Measurements from ENCODE around the gene GABRB3.

DNA sequence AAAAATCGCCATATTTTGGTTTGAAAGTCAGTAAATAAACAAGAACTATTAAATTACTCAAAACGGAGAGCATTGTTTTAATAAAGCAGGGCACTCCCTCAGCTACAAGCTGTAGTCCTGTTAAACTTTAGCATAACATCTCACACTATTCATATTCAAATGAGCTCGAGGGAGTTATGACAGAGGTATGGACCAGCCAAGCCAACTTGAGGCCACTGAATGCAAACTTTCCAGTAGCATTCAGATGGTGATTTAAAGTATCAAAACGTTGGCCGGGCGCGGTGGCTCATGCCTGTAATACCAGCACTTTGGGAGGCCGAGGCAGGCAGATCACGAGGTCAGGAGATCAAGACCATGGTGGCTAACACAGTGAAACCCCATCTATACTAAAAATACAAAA is 132.9 kb downstream of the GABRB3 start:
- TF ChIP-seq, protein P1, sequence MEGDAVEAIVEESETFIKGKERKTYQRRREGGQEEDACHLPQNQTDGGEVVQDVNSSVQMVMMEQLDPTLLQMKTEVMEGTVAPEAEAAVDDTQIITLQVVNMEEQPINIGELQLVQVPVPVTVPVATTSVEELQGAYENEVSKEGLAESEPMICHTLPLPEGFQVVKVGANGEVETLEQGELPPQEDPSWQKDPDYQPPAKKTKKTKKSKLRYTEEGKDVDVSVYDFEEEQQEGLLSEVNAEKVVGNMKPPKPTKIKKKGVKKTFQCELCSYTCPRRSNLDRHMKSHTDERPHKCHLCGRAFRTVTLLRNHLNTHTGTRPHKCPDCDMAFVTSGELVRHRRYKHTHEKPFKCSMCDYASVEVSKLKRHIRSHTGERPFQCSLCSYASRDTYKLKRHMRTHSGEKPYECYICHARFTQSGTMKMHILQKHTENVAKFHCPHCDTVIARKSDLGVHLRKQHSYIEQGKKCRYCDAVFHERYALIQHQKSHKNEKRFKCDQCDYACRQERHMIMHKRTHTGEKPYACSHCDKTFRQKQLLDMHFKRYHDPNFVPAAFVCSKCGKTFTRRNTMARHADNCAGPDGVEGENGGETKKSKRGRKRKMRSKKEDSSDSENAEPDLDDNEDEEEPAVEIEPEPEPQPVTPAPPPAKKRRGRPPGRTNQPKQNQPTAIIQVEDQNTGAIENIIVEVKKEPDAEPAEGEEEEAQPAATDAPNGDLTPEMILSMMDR (IDR thresholded peaks at IDR 0.05; ENCODE audit: poor library complexity, severe bottlenecking): no peak
- TF ChIP-seq EP300 (conservative IDR thresholded peaks at IDR 0.05; ENCODE audit: poor library complexity, severe bottlenecking) (no peak), EZH2 (IDR thresholded peaks at IDR 0.05; ENCODE audit: borderline replicate concordance, insufficient read depth, low read length, poor library complexity, severe bottlenecking) (no peak), POLR2AphosphoS5 (IDR thresholded peaks at IDR 0.05) (no peak), RAD21 (conservative IDR thresholded peaks at IDR 0.05) (no peak), SMC3 (conservative IDR thresholded peaks at IDR 0.05; ENCODE audit: poor library complexity) (no peak), TAF1 (IDR thresholded peaks at IDR 0.05; ENCODE audit: low read depth) (no peak)
